NCI-H1048 (cell line): Measurements from ENCODE around the gene SEL1L.
"Not testable (repeated sequence)": the region's sequence is repeated elsewhere in the genome, so short reads cannot be mapped to it uniquely, and the experiment has no call there.

Experiments used
- DNase-seq: peaks from one replicate; lab custom pipeline; 2025; lab: John Stamatoyannopoulos, UW

Gene SEL1L

GRCh38 chr14:81474148-81474492 lies 59.5 kb downstream of the SEL1L start:
- DNase-seq, result no peak

GRCh38 chr14:81473456-81474147 lies 60.1 kb downstream of the SEL1L start:
- DNase-seq, result no peak

- DNase-seq, result no peak
Measured at GRCh38 chr14:81472096-81472800, 61.4 kb downstream of the SEL1L start.

GRCh38 chr14:81471062-81471461 lies 62.6 kb downstream of the SEL1L start:
- no peak for DNase-seq

- not testable (repeated sequence) for DNase-seq
Measured at GRCh38 chr14:81470557-81470826, 63.2 kb downstream of the SEL1L start.

- no peak for DNase-seq
Measured at GRCh38 chr14:81466854-81467253, 66.8 kb downstream of the SEL1L start.

- DNase-seq, result no peak
Measured at GRCh38 chr14:81465507-81466228, 68.0 kb downstream of the SEL1L start.

GRCh38 chr14:81465003-81465392 lies 68.7 kb downstream of the SEL1L start:
- DNase-seq, result not testable (repeated sequence)

GRCh38 chr14:81464253-81465002 lies 69.2 kb downstream of the SEL1L start:
- DNase-seq, result peak; percentile 31

- not testable (repeated sequence) for DNase-seq
Measured at GRCh38 chr14:81462356-81462755, 71.3 kb downstream of the SEL1L start.

GRCh38 chr14:81459912-81460311 lies 73.7 kb downstream of the SEL1L start:
- DNase-seq, result no peak

- no peak for DNase-seq
Measured at GRCh38 chr14:81458352-81458751, 75.3 kb downstream of the SEL1L start.

- DNase-seq, result no peak
Measured at GRCh38 chr14:81455390-81455789, 78.3 kb downstream of the SEL1L start.

GRCh38 chr14:81454572-81455218 lies 79.0 kb downstream of the SEL1L start:
- no peak for DNase-seq

GRCh38 chr14:81453166-81453766 lies 80.4 kb downstream of the SEL1L start:
- DNase-seq, result peak; percentile 48

- DNase-seq, result no peak
Measured at GRCh38 chr14:81452341-81453133, 81.1 kb downstream of the SEL1L start.

GRCh38 chr14:81450976-81451375 lies 82.7 kb downstream of the SEL1L start:
- DNase-seq, result no peak

GRCh38 chr14:81450100-81450531 lies 83.5 kb downstream of the SEL1L start:
- no peak for DNase-seq

- DNase-seq, result no peak
Measured at GRCh38 chr14:81449576-81449975, 84.1 kb downstream of the SEL1L start.

GRCh38 chr14:81449114-81449513 lies 84.5 kb downstream of the SEL1L start:
- DNase-seq, result no peak
